ENCODE measurements around the gene SPHK2. TPM values are rescaled to one million over a fixed set of nuclear protein-coding genes. Genes with fewer than 3 reads are reported as not detected.
A peak's percentile ranks its signal among the peaks of the same experiment; 100 is the strongest.

The SPHK2 gene
- total RNA-seq, 1 experiment from 2014 or later = 26.4 TPM

- Histone ChIP-seq H3K4me3 (ENCODE audit: insufficient read depth, low read depth, low read length) (no peak overlapping the region), H3K36me3 (replicated peaks; ENCODE audit: control insufficient read depth, insufficient read depth, low read length) (no peaks in the 10 kb centered on the region), H3K27me3 (ENCODE audit: control insufficient read depth, insufficient read depth, low read length) (no peaks in the 10 kb centered on the region)
- DNase-seq = peak; percentile 59
Observed at GRCh38 chr19:48664476-48664875, 45.2 kb downstream of the SPHK2 start.

- Histone ChIP-seq H3K36me3 (replicated peaks; ENCODE audit: control insufficient read depth, insufficient read depth, low read length) (no peaks in the 10 kb centered on the region), H3K4me3 (ENCODE audit: insufficient read depth, low read depth, low read length) (no peak overlapping the region), H3K27me3 (ENCODE audit: control insufficient read depth, insufficient read depth, low read length) (no peaks in the 10 kb centered on the region)
- DNase-seq = no peak
Observed at GRCh38 chr19:48665786-48666185, 46.5 kb downstream of the SPHK2 start.

- Histone ChIP-seq H3K4me3 (ENCODE audit: insufficient read depth, low read depth, low read length) (no peak overlapping the region), H3K36me3 (replicated peaks; ENCODE audit: control insufficient read depth, insufficient read depth, low read length) (no peaks in the 10 kb centered on the region), H3K27me3 (ENCODE audit: control insufficient read depth, insufficient read depth, low read length) (no peaks in the 10 kb centered on the region; the same call in 1 of the 2 replicates)
- no peak for DNase-seq
Observed at GRCh38 chr19:48668332-48668731, 49.0 kb downstream of the SPHK2 start.

GRCh38 chr19:48668761-48669160, 49.5 kb downstream of the SPHK2 start:
- Histone ChIP-seq H3K36me3 (replicated peaks; ENCODE audit: control insufficient read depth, insufficient read depth, low read length) (no peaks in the 10 kb centered on the region), H3K27me3 (ENCODE audit: control insufficient read depth, insufficient read depth, low read length) (peaks cover under 1% of the 10 kb centered on the region), H3K4me3 (ENCODE audit: insufficient read depth, low read depth, low read length) (no peak overlapping the region)
- DNase-seq = no peak

- no peaks in the 10 kb centered on the region for H3K36me3 ChIP-seq (replicated peaks; ENCODE audit: control insufficient read depth, insufficient read depth, low read length)
- no peak overlapping the region for H3K4me3 ChIP-seq (ENCODE audit: insufficient read depth, low read depth, low read length)
- DNase-seq = peak; percentile 41
- peaks cover 10% of the 10 kb centered on the region for H3K27me3 ChIP-seq (ENCODE audit: control insufficient read depth, insufficient read depth, low read length)
Observed at GRCh38 chr19:48669903-48670668, 50.8 kb downstream of the SPHK2 start.

GRCh38 chr19:48670699-48671445, 51.6 kb downstream of the SPHK2 start:
- H3K4me3 ChIP-seq (ENCODE audit: insufficient read depth, low read depth, low read length) = no peak overlapping the region
- H3K36me3 ChIP-seq (replicated peaks; ENCODE audit: control insufficient read depth, insufficient read depth, low read length) = no peaks in the 10 kb centered on the region
- DNase-seq = peak; percentile 72
- H3K27me3 ChIP-seq (ENCODE audit: control insufficient read depth, insufficient read depth, low read length) = peaks cover 10% of the 10 kb centered on the region

GRCh38 chr19:48671446-48671995, 52.2 kb downstream of the SPHK2 start:
- peaks cover 11% of the 10 kb centered on the region for H3K27me3 ChIP-seq (ENCODE audit: control insufficient read depth, insufficient read depth, low read length)
- no peaks in the 10 kb centered on the region for H3K36me3 ChIP-seq (replicated peaks; ENCODE audit: control insufficient read depth, insufficient read depth, low read length)
- DNase-seq = no peak

GRCh38 chr19:48672994-48673393, 53.7 kb downstream of the SPHK2 start, which contains the start of gene NTN5:
NTN5 (minus strand) TSS chr19:48673017; CDS start chr19:48670986, 2,031 bp downstream.
- H3K36me3 ChIP-seq (replicated peaks; ENCODE audit: control insufficient read depth, insufficient read depth, low read length) = no peaks in the 10 kb centered on the region
- peak within 1 kb of the TSS; percentile 8; the same call in 1 of the 2 replicates for H3K4me3 ChIP-seq (ENCODE audit: insufficient read depth, low read depth, low read length)
- H3K27me3 ChIP-seq (ENCODE audit: control insufficient read depth, insufficient read depth, low read length) = peaks cover 12% of the 10 kb centered on the region
- DNase-seq = peak; percentile 78

More at GRCh38 chr19:48671446-48671995, 52.2 kb downstream of the SPHK2 start:
- no peak overlapping the region for H3K4me3 ChIP-seq (ENCODE audit: insufficient read depth, low read depth, low read length)

- DNase-seq = peak; percentile 75
- peaks cover 12% of the 10 kb centered on the region for H3K27me3 ChIP-seq (ENCODE audit: control insufficient read depth, insufficient read depth, low read length)
- no peaks in the 10 kb centered on the region for H3K36me3 ChIP-seq (replicated peaks; ENCODE audit: control insufficient read depth, insufficient read depth, low read length)
- H3K4me3 ChIP-seq (ENCODE audit: insufficient read depth, low read depth, low read length) = peak overlapping the region; percentile 8; the same call in 1 of the 2 replicates
Observed at GRCh38 chr19:48673436-48674100, 54.3 kb downstream of the SPHK2 start.

GRCh38 chr19:48674216-48674809, 55.0 kb downstream of the SPHK2 start:
- no peaks in the 10 kb centered on the region for H3K36me3 ChIP-seq (replicated peaks; ENCODE audit: control insufficient read depth, insufficient read depth, low read length)
- no peak overlapping the region for H3K4me3 ChIP-seq (ENCODE audit: insufficient read depth, low read depth, low read length)
- DNase-seq = peak; percentile 86
- H3K27me3 ChIP-seq (ENCODE audit: control insufficient read depth, insufficient read depth, low read length) = peaks cover 12% of the 10 kb centered on the region

GRCh38 chr19:48674921-48675824, 55.9 kb downstream of the SPHK2 start:
- Histone ChIP-seq H3K36me3 (replicated peaks; ENCODE audit: control insufficient read depth, insufficient read depth, low read length) (no peaks in the 10 kb centered on the region), H3K27me3 (ENCODE audit: control insufficient read depth, insufficient read depth, low read length) (peaks cover 12% of the 10 kb centered on the region), H3K4me3 (ENCODE audit: insufficient read depth, low read depth, low read length) (no peak overlapping the region)
- DNase-seq = peak; percentile 97

GRCh38 chr19:48676487-48676886, 57.2 kb downstream of the SPHK2 start:
- DNase-seq = peak; percentile 36
- Histone ChIP-seq H3K27me3 (ENCODE audit: control insufficient read depth, insufficient read depth, low read length) (peaks cover 12% of the 10 kb centered on the region), H3K4me3 (ENCODE audit: insufficient read depth, low read depth, low read length) (no peak overlapping the region), H3K36me3 (replicated peaks; ENCODE audit: control insufficient read depth, insufficient read depth, low read length) (no peaks in the 10 kb centered on the region)

- no peak for DNase-seq
- H3K27me3 ChIP-seq (ENCODE audit: control insufficient read depth, insufficient read depth, low read length) = peaks cover 12% of the 10 kb centered on the region
- no peaks in the 10 kb centered on the region for H3K36me3 ChIP-seq (replicated peaks; ENCODE audit: control insufficient read depth, insufficient read depth, low read length)
- no peak overlapping the region for H3K4me3 ChIP-seq (ENCODE audit: insufficient read depth, low read depth, low read length)
Observed at GRCh38 chr19:48676887-48677286, 57.6 kb downstream of the SPHK2 start.

Data from H7 (cell line).